Esophagus squamous epithelium (tissue), 4 donors: ENCODE measurements around the gene GMDS.

Experiments
- POLR2A ChIP-seq, 4 donors: fragments of 450-650 bp; IDR thresholded peaks; one replicate each; pipeline ENCODE4 v1.6.1; 2017; ENCODE audit warnings: antibody characterized with exemption in 4 of 4, mild to moderate bottlenecking in 4 of 4, moderate library complexity in 3 of 4
- TF ChIP-seq, protein P1 (sequence below), 6 experiments: fragments of 450-650 bp in 4 of 6; fragments of 200-600 bp in 2 of 6; sonication (generic) in 2 of 6; IDR thresholded peaks; one replicate each; pipeline ENCODE4 v1.5.1; 2016 to 2019; ENCODE audit warnings: antibody characterized with exemption in 6 of 6, mild to moderate bottlenecking in 4 of 6, moderate library complexity in 4 of 6

DNA sequence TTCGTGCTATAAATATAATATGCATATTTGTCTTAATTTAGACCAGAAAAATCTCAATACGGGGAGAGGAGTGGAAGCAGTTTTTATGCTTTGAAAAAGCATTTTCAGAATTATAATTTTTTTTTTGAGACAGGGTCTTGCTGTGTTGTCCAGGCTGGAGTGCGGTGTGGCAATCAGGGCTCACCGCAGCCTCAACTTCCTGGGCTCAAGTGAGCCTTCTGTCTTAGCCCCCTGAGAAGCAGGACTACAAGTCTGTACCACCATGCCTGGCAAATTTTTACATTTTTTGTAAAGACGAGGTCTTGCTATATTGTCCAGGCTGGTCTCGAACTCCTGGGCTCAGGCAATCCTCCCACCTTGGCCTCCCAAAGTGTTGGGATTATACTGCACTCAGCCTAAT is 438.5 kb downstream of the GMDS start:
- TF ChIP-seq, protein P1, sequence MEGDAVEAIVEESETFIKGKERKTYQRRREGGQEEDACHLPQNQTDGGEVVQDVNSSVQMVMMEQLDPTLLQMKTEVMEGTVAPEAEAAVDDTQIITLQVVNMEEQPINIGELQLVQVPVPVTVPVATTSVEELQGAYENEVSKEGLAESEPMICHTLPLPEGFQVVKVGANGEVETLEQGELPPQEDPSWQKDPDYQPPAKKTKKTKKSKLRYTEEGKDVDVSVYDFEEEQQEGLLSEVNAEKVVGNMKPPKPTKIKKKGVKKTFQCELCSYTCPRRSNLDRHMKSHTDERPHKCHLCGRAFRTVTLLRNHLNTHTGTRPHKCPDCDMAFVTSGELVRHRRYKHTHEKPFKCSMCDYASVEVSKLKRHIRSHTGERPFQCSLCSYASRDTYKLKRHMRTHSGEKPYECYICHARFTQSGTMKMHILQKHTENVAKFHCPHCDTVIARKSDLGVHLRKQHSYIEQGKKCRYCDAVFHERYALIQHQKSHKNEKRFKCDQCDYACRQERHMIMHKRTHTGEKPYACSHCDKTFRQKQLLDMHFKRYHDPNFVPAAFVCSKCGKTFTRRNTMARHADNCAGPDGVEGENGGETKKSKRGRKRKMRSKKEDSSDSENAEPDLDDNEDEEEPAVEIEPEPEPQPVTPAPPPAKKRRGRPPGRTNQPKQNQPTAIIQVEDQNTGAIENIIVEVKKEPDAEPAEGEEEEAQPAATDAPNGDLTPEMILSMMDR (IDR thresholded peaks at IDR 0.05), result no peak
- no peak for TF ChIP-seq POLR2A (IDR thresholded peaks at IDR 0.05)
